Left ventricle myocardium inferior (tissue), 1 donor: ENCODE measurements around the gene SCLY. TPM values are rescaled to one million over a fixed set of nuclear protein-coding genes. Genes with fewer than 3 reads are reported as not detected.

Source experiments
- DNase-seq: peaks from one replicate; pipeline ENCODE4 v3.0.0-alpha.2; 2020
- H3K27ac ChIP-seq: fragments of 200-600 bp; replicated peaks from 2 replicates; pipeline ENCODE4 v1.8.0; 2021
- H3K27me3 ChIP-seq: fragments of 200-600 bp; 2 replicates; pipeline ENCODE4 v1.8.0; 2021; ENCODE audit warnings: low read depth
- H3K36me3 ChIP-seq: fragments of 200-600 bp; 2 replicates; pipeline ENCODE4 v1.8.0; 2021
- H3K4me1 ChIP-seq: fragments of 200-600 bp; 2 replicates; pipeline ENCODE4 v1.8.0; 2021
- H3K4me3 ChIP-seq: fragments of 200-600 bp; 2 replicates; pipeline ENCODE4 v1.8.0; 2021; ENCODE audit warnings: mild to moderate bottlenecking, moderate library complexity
- H3K9me3 ChIP-seq: fragments of 200-600 bp; replicated peaks from 2 replicates; pipeline ENCODE4 v1.8.0; 2021
- intact Hi-C: fragments of 100-400 bp; cut with micrococcal nuclease; formaldehyde crosslinking; loops from one replicate; pipeline ENCODE4 v1.11.0; 2022
- total RNA-seq: library from RNA; stranded (reverse); fragmentation: NEBNext Ultra II Directional; extraction: Animal tissue kit (Norgen Biotek cat#: 25700); gene quantifications from one replicate; pipeline ENCODE4 v1.2.1, GENCODE V29; 2021
- TF ChIP-seq, protein P1 (sequence below): fragments of 200-600 bp; IDR thresholded peaks from 2 replicates; pipeline ENCODE4 v1.8.0; 2021; ENCODE audit warnings: antibody characterized with exemption, mild to moderate bottlenecking, borderline replicate concordance
- donor health status: DM: no; HTN: yes; CAD: no; lungs with severe emphysema.

SCLY gene
- total RNA-seq, 1 donor from 2014 or later = 10.9 TPM

DNA sequence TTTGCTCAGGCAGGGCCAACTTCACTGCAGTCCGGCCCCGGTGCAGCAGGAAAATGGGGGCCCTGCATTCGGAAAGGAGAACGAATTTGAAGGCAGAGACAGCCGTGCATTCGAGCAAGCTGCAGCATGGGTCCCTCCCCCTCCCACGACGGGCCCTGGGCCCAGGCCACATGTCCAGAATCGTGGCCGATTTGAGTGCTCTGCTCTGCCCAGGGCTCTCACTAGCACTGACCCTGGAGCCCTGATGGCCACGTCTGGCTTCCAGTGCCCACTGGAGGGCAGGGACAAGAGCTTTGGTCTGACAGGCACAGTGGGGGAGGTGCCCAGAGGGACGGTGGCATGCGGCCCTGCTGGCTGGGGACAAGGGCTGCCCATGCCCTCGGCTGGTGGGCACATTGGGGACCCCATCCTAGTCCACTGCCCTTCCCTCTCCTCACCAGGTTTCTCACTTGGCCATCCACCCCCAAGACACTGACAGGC is 63.2 kb downstream of the SCLY start:
- H3K27ac ChIP-seq = no peak overlapping the region
- no peak for DNase-seq

DNA sequence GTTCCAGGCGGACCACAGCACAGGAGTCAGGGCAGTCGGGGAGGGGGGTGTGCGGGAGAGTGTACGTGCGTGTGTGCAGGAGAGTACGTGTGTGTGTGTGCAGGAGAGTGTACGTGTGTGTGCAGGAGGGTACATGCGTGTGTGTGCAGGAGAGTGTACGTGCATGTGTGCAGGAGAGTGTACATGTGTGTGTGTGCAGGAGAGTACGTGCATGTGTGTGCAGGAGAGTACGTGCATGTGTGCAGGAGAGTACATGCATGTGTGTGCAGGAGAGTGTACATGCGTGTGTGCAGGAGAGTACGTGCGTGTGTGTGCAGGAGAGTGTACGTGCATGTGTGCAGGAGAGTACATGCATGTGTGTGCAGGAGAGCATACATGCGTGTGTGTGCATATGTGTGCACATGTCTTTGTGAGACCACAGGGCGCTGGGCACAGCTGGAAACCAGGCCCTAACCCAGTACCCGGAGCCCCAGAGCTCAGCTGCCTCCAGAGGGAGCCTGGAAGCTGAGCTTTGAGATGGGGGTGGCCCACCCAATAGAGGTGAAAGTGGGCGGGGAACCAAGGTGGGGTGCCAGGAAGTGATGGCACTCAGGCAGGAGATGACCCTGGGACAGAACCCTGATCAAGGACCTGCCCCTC is 63.8 kb downstream of the SCLY start:
- intact Hi-C loops = no loop called here
- Histone ChIP-seq H3K4me3 (no peak overlapping the region), H3K27ac (no peak overlapping the region), H3K9me3 (no peaks in the 10 kb centered on the region), H3K36me3 (no peaks in the 10 kb centered on the region), H3K4me1 (peaks cover 11% of the 10 kb centered on the region), H3K27me3 (peaks cover 40% of the 10 kb centered on the region)
- DNase-seq = no peak
- TF ChIP-seq, protein P1, sequence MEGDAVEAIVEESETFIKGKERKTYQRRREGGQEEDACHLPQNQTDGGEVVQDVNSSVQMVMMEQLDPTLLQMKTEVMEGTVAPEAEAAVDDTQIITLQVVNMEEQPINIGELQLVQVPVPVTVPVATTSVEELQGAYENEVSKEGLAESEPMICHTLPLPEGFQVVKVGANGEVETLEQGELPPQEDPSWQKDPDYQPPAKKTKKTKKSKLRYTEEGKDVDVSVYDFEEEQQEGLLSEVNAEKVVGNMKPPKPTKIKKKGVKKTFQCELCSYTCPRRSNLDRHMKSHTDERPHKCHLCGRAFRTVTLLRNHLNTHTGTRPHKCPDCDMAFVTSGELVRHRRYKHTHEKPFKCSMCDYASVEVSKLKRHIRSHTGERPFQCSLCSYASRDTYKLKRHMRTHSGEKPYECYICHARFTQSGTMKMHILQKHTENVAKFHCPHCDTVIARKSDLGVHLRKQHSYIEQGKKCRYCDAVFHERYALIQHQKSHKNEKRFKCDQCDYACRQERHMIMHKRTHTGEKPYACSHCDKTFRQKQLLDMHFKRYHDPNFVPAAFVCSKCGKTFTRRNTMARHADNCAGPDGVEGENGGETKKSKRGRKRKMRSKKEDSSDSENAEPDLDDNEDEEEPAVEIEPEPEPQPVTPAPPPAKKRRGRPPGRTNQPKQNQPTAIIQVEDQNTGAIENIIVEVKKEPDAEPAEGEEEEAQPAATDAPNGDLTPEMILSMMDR = no peak

More for the DNA sequence above, 63.2 kb downstream of the SCLY start:
- intact Hi-C loops = no loop called here
- H3K36me3 ChIP-seq = no peaks in the 10 kb centered on the region
- peaks cover 37% of the 10 kb centered on the region for H3K27me3 ChIP-seq
- TF ChIP-seq, protein P1 = no peak
- H3K4me3 ChIP-seq = no peak overlapping the region
- H3K4me1 ChIP-seq = peaks cover 11% of the 10 kb centered on the region
- H3K9me3 ChIP-seq = no peaks in the 10 kb centered on the region

GRCh38 chr2:238125127-238125885 is 64.5 kb downstream of the SCLY start:
- Histone ChIP-seq H3K36me3 (no peaks in the 10 kb centered on the region), H3K4me3 (no peak overlapping the region), H3K27me3 (peaks cover 36% of the 10 kb centered on the region), H3K4me1 (peaks cover 5% of the 10 kb centered on the region), H3K9me3 (no peaks in the 10 kb centered on the region), H3K27ac (no peak overlapping the region)
- intact Hi-C loops = no loop called here
- TF ChIP-seq, protein P1 = no peak
- DNase-seq = no peak

DNA sequence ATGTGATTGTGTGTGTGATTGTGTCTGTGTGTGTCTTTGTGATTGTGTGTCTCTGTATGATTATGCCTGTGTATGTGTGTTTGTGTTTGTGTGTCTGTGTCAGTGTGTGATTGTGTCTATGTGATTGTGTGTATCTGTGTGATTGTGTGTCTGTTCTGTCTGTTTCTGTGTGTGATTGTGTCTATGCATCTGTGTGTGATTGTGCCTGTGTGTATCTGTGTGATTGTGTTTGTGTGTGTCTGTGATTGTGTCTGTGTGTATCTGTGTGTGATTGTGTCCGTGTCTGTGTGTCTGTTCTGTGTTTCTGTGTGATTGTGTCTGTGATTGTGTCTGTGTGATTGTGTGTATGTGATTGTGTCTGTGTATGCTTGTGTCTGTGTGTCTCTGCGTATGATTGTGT is 65.5 kb downstream of the SCLY start:
- TF ChIP-seq, protein P1 = no peak
- intact Hi-C loops = no loop called here
- Histone ChIP-seq H3K27me3 (peaks cover 26% of the 10 kb centered on the region), H3K9me3 (no peaks in the 10 kb centered on the region), H3K4me1 (no peaks in the 10 kb centered on the region), H3K4me3 (no peak overlapping the region), H3K36me3 (no peaks in the 10 kb centered on the region), H3K27ac (no peak overlapping the region)
- DNase-seq = no peak

- intact Hi-C loops = no loop called here
- TF ChIP-seq, protein P1 = no peak
Measured at GRCh38 chr2:238126775-238127164, 66.0 kb downstream of the SCLY start.

More at GRCh38 chr2:238126775-238127164, 66.0 kb downstream of the SCLY start:
- Histone ChIP-seq H3K4me3 (no peak overlapping the region), H3K9me3 (no peaks in the 10 kb centered on the region), H3K36me3 (no peaks in the 10 kb centered on the region), H3K27ac (no peak overlapping the region), H3K4me1 (no peaks in the 10 kb centered on the region), H3K27me3 (peaks cover 22% of the 10 kb centered on the region)
- DNase-seq = no peak
